Stimulated activated CD4-positive, alpha-beta T cell treated with anti-CD3 and anti-CD28 coated beads, Interleukin-2, amount 100 ng/mL, for 48 hours (primary cell): ENCODE data around the gene RETREG1.

Source experiments
- DNase-seq, 2 donors: peaks; one replicate each; pipeline ENCODE4 v3.0.0-alpha.2; 2020

Gene RETREG1

GRCh38 chr5:16579142-16579847, 37.5 kb downstream of the RETREG1 start:
- DNase-seq, result no peak

GRCh38 chr5:16578474-16578883, 38.3 kb downstream of the RETREG1 start:
- no peak for DNase-seq

GRCh38 chr5:16577677-16578076, 39.1 kb downstream of the RETREG1 start:
- no peak for DNase-seq

GRCh38 chr5:16574789-16575721, 41.7 kb downstream of the RETREG1 start:
- no peak for DNase-seq

- DNase-seq, result no peak
Measured at GRCh38 chr5:16573401-16573800, 43.4 kb downstream of the RETREG1 start.

- DNase-seq, result no peak
Measured at GRCh38 chr5:16572289-16573015, 44.3 kb downstream of the RETREG1 start.

GRCh38 chr5:16571016-16571415, 45.8 kb downstream of the RETREG1 start:
- no peak for DNase-seq

GRCh38 chr5:16570121-16570815, 46.5 kb downstream of the RETREG1 start:
- DNase-seq, result no peak

- no peak for DNase-seq
Measured at GRCh38 chr5:16568875-16569580, 47.8 kb downstream of the RETREG1 start.

GRCh38 chr5:16567365-16567764, 49.4 kb downstream of the RETREG1 start:
- no peak for DNase-seq

GRCh38 chr5:16565118-16565517, 51.7 kb downstream of the RETREG1 start:
- DNase-seq, result no peak

GRCh38 chr5:16564248-16564867, 52.4 kb downstream of the RETREG1 start:
- no peak for DNase-seq

GRCh38 chr5:16563686-16564085, 53.1 kb downstream of the RETREG1 start:
- DNase-seq, result no peak

- DNase-seq, result no peak
Measured at GRCh38 chr5:16561660-16562059, 55.1 kb downstream of the RETREG1 start.

- no peak for DNase-seq
Measured at GRCh38 chr5:16559702-16560101, 57.1 kb downstream of the RETREG1 start.

GRCh38 chr5:16558984-16559629, 57.7 kb downstream of the RETREG1 start:
- no peak for DNase-seq

- DNase-seq, result no peak
Measured at GRCh38 chr5:16557477-16557876, 59.3 kb downstream of the RETREG1 start.

GRCh38 chr5:16554110-16554509, 62.7 kb downstream of the RETREG1 start:
- DNase-seq, result no peak

GRCh38 chr5:16552666-16553343, 64.0 kb downstream of the RETREG1 start:
- DNase-seq, result peak; percentile 37 to 54

- DNase-seq, result no peak
Measured at GRCh38 chr5:16551628-16552027, 65.2 kb downstream of the RETREG1 start.
